K562 (cell line): ENCODE measurements around the gene C4orf17. TPM values are rescaled to one million over a fixed set of nuclear protein-coding genes. Genes with fewer than 3 reads are reported as not detected.

Experiments
- ATAC-seq: fragments of 200-7000 bp; cut with Tn5 transposase; 3 replicates; pipeline ENCODE4 v1.9.1; 2020; ENCODE audit warnings: moderate library complexity
- BruUV-seq: library from RNA; stranded (reverse); fragments of 400-500 nt; replicated peaks from 2 replicates; lab custom pipeline; 2021; lab: Mats Ljungman, UMichigan
- CTCF ChIA-PET: fragments of 300-600 bp; formaldehyde crosslinking; extraction: SDS; loops from one replicate; lab custom pipeline; 2021; ENCODE audit warnings: low intra/inter-chr PET ratio; lab: Yijun Ruan, JAX
- POLR2A ChIA-PET: fragments of 300-600, 350-650 bp; sonication (Branson Sonifier 250); formaldehyde crosslinking; extraction: SDS; loops from one replicate; lab custom pipeline; 2021; ENCODE audit warnings: antibody characterized with exemption, inconsistent platforms; lab: Yijun Ruan, JAX
- DNase-seq, 4 experiments: peaks; one replicate each; pipeline versions ENCODE4 v3.0.0 to v3.0.0-alpha.2; 2011 to 2018; ENCODE audit warnings: low spot score in 3 of 4, mixed read lengths in 3 of 4; ENCODE audit errors: extremely low read depth in 1 of 4
- FAIRE-seq: peaks from 2 replicates; lab custom pipeline; 2011; peaks lifted over from hg19 to GRCh38; lab: Jason Lieb, UNC
- H2AFZ ChIP-seq: 2 replicates; pipeline ENCODE4 v1.6.0; 2011; ENCODE audit warnings: low read depth, low read length, control low read depth, inconsistent platforms
- H3K27ac ChIP-seq: fragments of 200-600 bp; 3 replicates; pipeline ENCODE4 v1.8.0; 2011; ENCODE audit warnings: low read depth, mild to moderate bottlenecking, control low read depth, inconsistent platforms, low read length, moderate library complexity, mixed read lengths; ENCODE audit errors: extremely low read depth
- H3K27me3 ChIP-seq, 2 experiments: fragments of 300-600 bp in 1 of 2; 2 replicates in 1 of 2; 3 replicates in 1 of 2; pipeline versions ENCODE4 v1.6.0 to v1.8.0; 2011; ENCODE audit warnings: inconsistent platforms in 2 of 2, low read length in 2 of 2, mild to moderate bottlenecking in 1 of 2, mixed read lengths in 1 of 2, moderate library complexity in 1 of 2; ENCODE audit not compliant: control insufficient read depth in 2 of 2, insufficient read depth in 2 of 2
- H3K36me3 ChIP-seq: fragments of 300-600 bp; 3 replicates; pipeline ENCODE4 v1.8.0; 2011; ENCODE audit warnings: mild to moderate bottlenecking, low read length, inconsistent platforms; ENCODE audit not compliant: control insufficient read depth, insufficient read depth
- H3K4me1 ChIP-seq, 2 experiments: fragments of 200-600 bp in 1 of 2; replicated peaks in 1 of 2; 2 replicates in 1 of 2; 3 replicates in 1 of 2; pipeline versions ENCODE4 v1.5.1 to v1.8.0; 2011; ENCODE audit warnings: inconsistent platforms in 2 of 2, low read length in 2 of 2, mild to moderate bottlenecking in 1 of 2, mixed read lengths in 1 of 2, moderate library complexity in 1 of 2; ENCODE audit not compliant: control insufficient read depth in 2 of 2, insufficient read depth in 2 of 2
- H3K4me2 ChIP-seq: 2 replicates; pipeline ENCODE4 v1.6.1; 2011; ENCODE audit warnings: low read length, control low read depth, inconsistent platforms, mixed read lengths; ENCODE audit not compliant: insufficient read depth
- H3K4me3 ChIP-seq: fragments of 200-600 bp; sonication (generic), shearing (Covaris generic); 2 replicates; pipeline ENCODE4 v1.5.1; 2016; ENCODE audit warnings: control low read depth, inconsistent platforms
- H3K79me2 ChIP-seq: fragments of 200-600 bp; 3 replicates; pipeline ENCODE4 v1.8.0; 2011; ENCODE audit warnings: low read length, inconsistent platforms; ENCODE audit not compliant: control insufficient read depth, insufficient read depth
- H3K9ac ChIP-seq, 2 experiments: 2 replicates each; pipeline versions ENCODE4 v1.6.0 to v1.6.1; 2011; ENCODE audit warnings: low read depth in 2 of 2, low read length in 2 of 2, control low read depth in 1 of 2, inconsistent platforms in 1 of 2, mild to moderate bottlenecking in 1 of 2, mixed read lengths in 1 of 2; ENCODE audit not compliant: insufficient read depth in 1 of 2
- H3K9me1 ChIP-seq: one replicate; pipeline ENCODE4 v1.6.0; 2011; ENCODE audit warnings: inconsistent platforms, mild to moderate bottlenecking, low read length, moderate library complexity; ENCODE audit not compliant: control insufficient read depth, insufficient read depth
- H3K9me3 ChIP-seq: replicated peaks from 2 replicates; pipeline ENCODE4 v1.5.1; 2011; ENCODE audit warnings: low read depth, low read length, inconsistent platforms; ENCODE audit not compliant: control insufficient read depth, insufficient read depth
- H4K20me1 ChIP-seq: replicated peaks from 2 replicates; pipeline ENCODE4 v1.6.1; 2011; ENCODE audit warnings: low read length, inconsistent platforms, mixed read lengths; ENCODE audit not compliant: control insufficient read depth, insufficient read depth
- CHD7 ChIP-seq: fragments of 200-600 bp; sonication (generic); IDR thresholded peaks from one replicate; pipeline ENCODE4 v1.6.1; 2012; ENCODE audit warnings: mild to moderate bottlenecking, low read depth, low read length, inconsistent platforms
- HDAC8 ChIP-seq: fragments of 450-650 bp; IDR thresholded peaks from 2 replicates; pipeline ENCODE4 v1.6.1; 2016; ENCODE audit warnings: mild to moderate bottlenecking, missing genetic modification characterization, moderate library complexity, missing compliant biosample characterization
- POLR2H ChIP-seq: IDR thresholded peaks from 2 replicates; pipeline ENCODE4 v1.6.1; 2016; ENCODE audit warnings: missing genetic modification characterization, low read depth, mild to moderate bottlenecking, control low read depth, missing compliant biosample characterization, moderate library complexity
- RNF2 ChIP-seq: sonication (generic); IDR thresholded peaks from 2 replicates; pipeline ENCODE4 v1.6.1; 2016
- SIN3B ChIP-seq: fragments of 450-650 bp; IDR thresholded peaks from 2 replicates; pipeline ENCODE4 v1.6.1; 2017; ENCODE audit warnings: low read depth, mild to moderate bottlenecking, moderate library complexity
- ZC3H8 ChIP-seq: fragments of 450-650 bp; IDR thresholded peaks from 2 replicates; pipeline ENCODE4 v1.6.1; 2017
- ZNF655 ChIP-seq: fragments of 250-450 bp; sonication (Bioruptor Pico); IDR thresholded peaks from 2 replicates; pipeline ENCODE4 v1.5.0; 2021
- WGBS: fragments of 100-300 bp; shearing (Covaris generic); methylation state at CpG from one replicate; pipeline ENCODE4 v1.1.6; 2016; ENCODE audit warnings: low coverage, mixed read lengths; ENCODE audit not compliant: insufficient coverage; ENCODE audit errors: missing lambda C conversion rate; 5-methylcytosine and 5-hydroxymethylcytosine counted together
- in situ Hi-C: fragments of 300-500 bp; cut with MboI; formaldehyde crosslinking; loops from 4 replicates; pipeline ENCODE4 v1.15.0; 2018; ENCODE audit warnings: inconsistent platforms, mixed read lengths
- intact Hi-C: fragments of 100-400 bp; cut with micrococcal nuclease; formaldehyde crosslinking; loops from 2 replicates; pipeline ENCODE4 v1.14.2; 2022
- polyA plus RNA-seq, 8 experiments: library from polyadenylated mRNA; depleted of rRNA in 4 of 8; stranded (reverse) in 5 of 8; unstranded in 3 of 8; fragments of >200 nt; fragmentation: Nextera tagmentation in 2 of 8; fragmentation: Illumina TruSeq in 1 of 8; extraction: Ambion mirVana in 2 of 8; extraction: Trizol in 1 of 8; gene quantifications; 2 replicates each; pipeline versions ENCODE4 v1.2.1 to v1.2.3, GENCODE V29; 2011 to 2014; ENCODE audit warnings: inconsistent platforms in 1 of 8, missing spikeins in 1 of 8
- total RNA-seq, 7 experiments: library from RNA; depleted of rRNA in 6 of 7; stranded (reverse); fragments of >200 nt in 6 of 7; fragmentation: Illumina TruSeq in 2 of 7; extraction: Trizol in 2 of 7; gene quantifications; 2 replicates each; pipeline versions ENCODE4 v1.2.1 to v1.2.3, GENCODE V29; 2011 to 2021; ENCODE audit warnings: low replicate concordance in 1 of 7

C4orf17 gene
- total and polyA plus RNA-seq, 9 of the 15 experiments (the other 6 are each of a cell fraction or from before 2014, with no cell fraction given), result not detected

GRCh38 chr4:99504804-99505502, 5.9 kb upstream of the C4orf17 start:
- Histone ChIP-seq H3K36me3 (no peaks in the 10 kb centered on the region), H3K9me1 (no peaks in the 10 kb centered on the region), H2AFZ (no peak overlapping the region), H4K20me1 (no peaks in the 10 kb centered on the region), H3K9me3 (no peaks in the 10 kb centered on the region), H3K79me2 (no peaks in the 10 kb centered on the region), H3K4me1 (no peaks in the 10 kb centered on the region), H3K27me3 (no peaks in the 10 kb centered on the region), H3K4me2 (no peak overlapping the region), H3K4me3 (no peak overlapping the region), H3K27ac (no peak overlapping the region), H3K9ac (no peak overlapping the region)
- DNase-seq (no peak), ATAC-seq (no peak), FAIRE-seq (no peak)
- POLR2A ChIA-PET, result no interaction called here
- WGBS, result 0% methylated on average over 3 of the region's 3 CpGs
- intact Hi-C loops (no loop called here), in situ Hi-C loops (no loop called here)
- no TSS peak for BruUV-seq
- CTCF ChIA-PET, result no interaction called here
- TF ChIP-seq POLR2H, result no peak
- TF ChIP-seq HDAC8 (tag), result no peak
- no peak for TF ChIP-seq CHD7
- TF ChIP-seq RNF2, result no peak
- no peak for TF ChIP-seq ZC3H8
- TF ChIP-seq ZNF655, result no peak
- TF ChIP-seq SIN3B, result no peak
